H1 (cell line): ENCODE data around the gene RBMS1. TPM values are rescaled to one million over a fixed set of nuclear protein-coding genes. Genes with fewer than 3 reads are reported as not detected.

Experiments
- CTCF ChIA-PET: fragments of 300-600 bp; sonication (Branson Sonifier 250); formaldehyde crosslinking; loops from one replicate; lab custom pipeline; 2021; ENCODE audit not compliant: partially characterized antibody; lab: Charles Lee
- POLR2A ChIA-PET: fragments of 300-600 bp; sonication (Branson Sonifier 250); formaldehyde crosslinking; loops from one replicate; lab custom pipeline; 2021; ENCODE audit warnings: inconsistent platforms; ENCODE audit not compliant: partially characterized antibody; lab: Charles Lee
- DNase-seq, 2 experiments: peaks; one replicate each; pipeline versions ENCODE4 v3.0.0 to v3.0.0-alpha.2; 2010 to 2022; ENCODE audit warnings: low spot score in 2 of 2, low read depth in 1 of 2, mixed read lengths in 1 of 2
- FAIRE-seq: peaks from 2 replicates; lab custom pipeline; 2011; peaks lifted over from hg19 to GRCh38; lab: Jason Lieb, UNC
- H2AFZ ChIP-seq: 2 replicates; pipeline ENCODE4 v1.8.1; 2012; ENCODE audit warnings: low read length, inconsistent platforms
- H2AK5ac ChIP-seq: 2 replicates; pipeline ENCODE4 v1.6.1; 2013; ENCODE audit warnings: low read depth, low read length
- H2BK120ac ChIP-seq: replicated peaks from 2 replicates; pipeline ENCODE3; 2013; ENCODE audit warnings: low read depth, low read length, inconsistent platforms
- H2BK12ac ChIP-seq: 2 replicates; pipeline ENCODE4 v1.6.1; 2013; ENCODE audit warnings: low read depth, low read length
- H2BK15ac ChIP-seq: 2 replicates; pipeline ENCODE4 v1.6.1; 2013; ENCODE audit warnings: low read length
- H2BK20ac ChIP-seq: 2 replicates; pipeline ENCODE4 v1.6.1; 2013; ENCODE audit warnings: low read length
- H2BK5ac ChIP-seq: 2 replicates; pipeline ENCODE4 v1.6.1; 2013; ENCODE audit warnings: low read depth, low read length
- H3K14ac ChIP-seq: 2 replicates; pipeline ENCODE4 v1.6.1; 2013; ENCODE audit warnings: inconsistent platforms; ENCODE audit not compliant: insufficient read length
- H3K18ac ChIP-seq: 2 replicates; pipeline ENCODE4 v1.6.1; 2013; ENCODE audit warnings: low read length; ENCODE audit errors: extremely low read depth
- H3K23ac ChIP-seq: 2 replicates; pipeline ENCODE4 v1.6.1; 2013; ENCODE audit warnings: inconsistent platforms; ENCODE audit not compliant: insufficient read length
- H3K23me2 ChIP-seq: 2 replicates; pipeline ENCODE4 v1.6.1; 2013; ENCODE audit warnings: low read depth, low read length
- H3K27ac ChIP-seq: 2 replicates; pipeline ENCODE4 v1.6.1; 2011; ENCODE audit warnings: low read depth, low read length, inconsistent platforms
- H3K27me3 ChIP-seq, 4 experiments: replicated peaks in 1 of 4; 1 replicate in 1 of 4; 2 replicates in 3 of 4; pipeline versions ENCODE4 v1.6.1 to v1.8.1; 2011 to 2013; ENCODE audit warnings: low read length in 3 of 4, mild to moderate bottlenecking in 3 of 4, inconsistent platforms in 2 of 4, mixed read lengths in 2 of 4, moderate library complexity in 1 of 4; ENCODE audit not compliant: control insufficient read depth in 3 of 4, insufficient read depth in 3 of 4; ENCODE audit errors: extremely low read depth in 1 of 4
- H3K36me3 ChIP-seq, 4 experiments: 2 replicates each; pipeline versions ENCODE4 v1.6.1 to v1.8.1; 2011 to 2013; ENCODE audit warnings: mild to moderate bottlenecking in 4 of 4, low read length in 3 of 4, moderate library complexity in 2 of 4, control low read depth in 1 of 4, inconsistent platforms in 1 of 4; ENCODE audit not compliant: insufficient read depth in 4 of 4, control insufficient read depth in 2 of 4
- H3K4ac ChIP-seq: replicated peaks from 2 replicates; pipeline ENCODE3; 2013; ENCODE audit warnings: low read length, low read depth, mixed read lengths, inconsistent platforms; ENCODE audit not compliant: insufficient read length
- H3K4me1 ChIP-seq, 4 experiments: replicated peaks in 1 of 4; 1 replicate in 1 of 4; 2 replicates in 3 of 4; pipeline versions ENCODE4 v1.6.1 to v1.8.1; 2011 to 2013; ENCODE audit warnings: low read length in 3 of 4, inconsistent platforms in 2 of 4, mixed read lengths in 1 of 4; ENCODE audit not compliant: insufficient read depth in 4 of 4, control insufficient read depth in 3 of 4
- H3K4me2 ChIP-seq, 2 experiments: 2 replicates each; pipeline versions ENCODE4 v1.6.1 to v1.8.1; 2011 to 2013; ENCODE audit warnings: low read depth in 2 of 2, low read length in 2 of 2, control low read depth in 1 of 2, inconsistent platforms in 1 of 2, mild to moderate bottlenecking in 1 of 2; ENCODE audit not compliant: insufficient read depth in 1 of 2
- H3K4me3 ChIP-seq, 4 experiments: fragments of 200-600, 300-600 bp in 1 of 4; sonication (generic), shearing (Covaris generic), sonication (Bioruptor Twin) in 1 of 4; 2 replicates each; pipeline versions ENCODE4 v1.5.1 to v1.8.1; 2011 to 2016; ENCODE audit warnings: low read length in 4 of 4, low read depth in 3 of 4, control low read depth in 2 of 4, inconsistent platforms in 2 of 4, mild to moderate bottlenecking in 2 of 4, mixed read lengths in 1 of 4, moderate library complexity in 1 of 4; ENCODE audit not compliant: insufficient read depth in 2 of 4; ENCODE audit errors: extremely low read depth in 1 of 4
- H3K56ac ChIP-seq: replicated peaks from 2 replicates; pipeline ENCODE3; 2013; ENCODE audit warnings: low read depth, mild to moderate bottlenecking, mixed read lengths, low read length, inconsistent platforms; ENCODE audit not compliant: insufficient read length
- H3K79me1 ChIP-seq: 2 replicates; pipeline ENCODE4 v1.6.1; 2013; ENCODE audit warnings: low read depth, low read length, control low read depth
- H3K79me2 ChIP-seq, 2 experiments: 2 replicates each; pipeline versions ENCODE4 v1.6.1 to v1.8.1; 2012 to 2013; ENCODE audit warnings: low read length in 2 of 2, mild to moderate bottlenecking in 2 of 2, inconsistent platforms in 1 of 2; ENCODE audit not compliant: insufficient read depth in 2 of 2, control insufficient read depth in 1 of 2
- H3K9ac ChIP-seq, 4 experiments: replicated peaks in 1 of 4; 1 replicate in 1 of 4; 2 replicates in 3 of 4; pipeline versions ENCODE4 v1.6.1 to v1.8.1; 2011 to 2013; ENCODE audit warnings: low read depth in 3 of 4, low read length in 3 of 4, control low read depth in 2 of 4, mild to moderate bottlenecking in 2 of 4, moderate library complexity in 2 of 4, inconsistent platforms in 1 of 4; ENCODE audit errors: extremely low read depth in 1 of 4
- H3K9me3 ChIP-seq, 2 experiments: 2 replicates each; pipeline versions ENCODE4 v1.6.1 to v1.8.1; 2012 to 2013; ENCODE audit warnings: mild to moderate bottlenecking in 2 of 2, moderate library complexity in 2 of 2, control low read depth in 1 of 2, inconsistent platforms in 1 of 2, low read depth in 1 of 2, low read length in 1 of 2, mixed read lengths in 1 of 2; ENCODE audit not compliant: insufficient read depth in 2 of 2
- H4K20me1 ChIP-seq, 2 experiments: replicated peaks in 1 of 2; 2 replicates each; pipeline versions ENCODE3 to v1.8.1; 2011 to 2013; ENCODE audit warnings: inconsistent platforms in 2 of 2, low read length in 2 of 2, mild to moderate bottlenecking in 1 of 2; ENCODE audit not compliant: insufficient read depth in 2 of 2, control insufficient read depth in 1 of 2
- H4K5ac ChIP-seq: 2 replicates; pipeline ENCODE4 v1.6.1; 2013; ENCODE audit warnings: low read length, low read depth, mixed read lengths, inconsistent platforms; ENCODE audit not compliant: insufficient read length
- H4K8ac ChIP-seq: 2 replicates; pipeline ENCODE4 v1.8.0; 2013; ENCODE audit warnings: mild to moderate bottlenecking, moderate library complexity, low read length, inconsistent platforms; ENCODE audit not compliant: insufficient read depth; ENCODE audit errors: extremely low read depth
- H4K91ac ChIP-seq: replicated peaks from 2 replicates; pipeline ENCODE3; 2013; ENCODE audit warnings: low read length, mixed read lengths, inconsistent platforms; ENCODE audit not compliant: insufficient read length
- CEBPB ChIP-seq: IDR thresholded peaks from 2 replicates; pipeline ENCODE4 v1.6.1; 2012; ENCODE audit warnings: low read depth, low read length
- MAFK ChIP-seq: IDR thresholded peaks from 2 replicates; pipeline ENCODE4 v1.6.1; 2012; ENCODE audit warnings: low read depth, mild to moderate bottlenecking, improper control_type of control experiment, low read length
- SIX5 ChIP-seq: IDR thresholded peaks from 2 replicates; pipeline ENCODE4 v1.6.1; 2011; ENCODE audit warnings: mild to moderate bottlenecking, low read depth, low read length
- WGBS, 2 experiments: shearing (Covaris generic) in 1 of 2; methylation state at CpG; one replicate each; pipeline versions ENCODE4 v1.1.6 to v1.1.7; 2013 to 2015; ENCODE audit warnings: low lambda C conversion rate in 2 of 2, mixed read lengths in 2 of 2, inconsistent platforms in 1 of 2, low coverage in 1 of 2, missing lambda C conversion rate in 1 of 2; ENCODE audit not compliant: insufficient replicate concordance in 2 of 2, insufficient coverage in 1 of 2, insufficient read length in 1 of 2; ENCODE audit errors: extremely low coverage in 1 of 2, missing lambda C conversion rate in 1 of 2; 5-methylcytosine and 5-hydroxymethylcytosine counted together
- polyA plus RNA-seq, 7 experiments: library from polyadenylated mRNA; depleted of rRNA in 3 of 7; stranded (reverse) in 5 of 7; unstranded in 2 of 7; fragments of >200 nt in 5 of 7; fragments of 200-250 nt in 2 of 7; gene quantifications; 1 replicate in 5 of 7; 2 replicates in 1 of 7; 4 replicates in 1 of 7; pipeline versions ENCODE4 v1.2.1 to v1.2.3, GENCODE V29; 2011 to 2013; ENCODE audit warnings: missing spikeins in 2 of 7, mixed read lengths in 2 of 7
- total RNA-seq: library from RNA; stranded (reverse); fragmentation: NEBNext Ultra II Directional; extraction: Animal tissue kit (Norgen Biotek cat#: 25700); gene quantifications from 2 replicates; pipeline ENCODE4 v1.2.1, GENCODE V29; 2021

RBMS1 gene
- total and polyA plus RNA-seq, 2 of the 8 experiments (the other 6 are each of a cell fraction or from before 2014, with no cell fraction given), result 53.7 to 60.0 TPM

DNA sequence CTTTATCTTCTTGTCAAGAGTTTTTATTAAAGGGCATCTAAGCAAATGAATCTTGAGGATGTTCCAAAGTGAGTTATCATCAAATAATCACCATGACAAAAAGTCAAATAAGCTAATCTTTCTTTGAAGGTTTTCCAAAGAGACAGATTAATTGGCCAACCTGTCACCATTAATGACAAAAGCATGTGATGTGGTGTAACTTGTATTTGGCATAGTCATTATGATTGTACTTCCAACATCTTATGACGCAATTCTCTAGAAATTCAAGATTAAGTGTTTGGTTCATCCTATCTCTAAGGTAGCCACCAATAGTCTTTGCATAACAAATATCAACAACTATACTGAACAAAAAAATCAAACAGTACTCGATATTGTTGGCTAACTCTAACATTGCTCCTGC lies 28.6 kb downstream of the RBMS1 start:
- H3K27ac ChIP-seq, result no peak overlapping the region
- H3K36me3 ChIP-seq, result no peaks in the 10 kb centered on the region
- H2BK15ac ChIP-seq, result no peak overlapping the region
- no peak overlapping the region for H3K9ac ChIP-seq
- no peaks in the 10 kb centered on the region for H3K27me3 ChIP-seq
- no peaks in the 10 kb centered on the region for H3K9me3 ChIP-seq
- TF ChIP-seq SIX5 (no peak), CEBPB (peak; percentile 41; the same call in 1 of the 2 replicates), MAFK (no peak)
- TF ChIP-seq, all 59 proteins: peak for 1
- Histone ChIP-seq H4K5ac (no peak overlapping the region), H2BK20ac (no peak overlapping the region), H3K4ac (no peak overlapping the region), H2BK5ac (no peak overlapping the region), H2AK5ac (no peak overlapping the region), H2BK120ac (no peak overlapping the region), H3K4me3 (no peak overlapping the region), H3K4me2 (no peak overlapping the region), H3K23ac (no peak overlapping the region), H2BK12ac (no peak overlapping the region), H3K79me1 (no peaks in the 10 kb centered on the region; the same call in 1 of the 2 replicates), H4K8ac (no peak overlapping the region), H3K56ac (no peak overlapping the region), H3K23me2 (no peaks in the 10 kb centered on the region), H4K91ac (no peak overlapping the region), H2AFZ (no peak overlapping the region), H3K4me1 (peaks cover 0 to 6% (median 0%) of the 10 kb centered on the region in 4 experiments; a peak in 1 of 7 replicates), H3K79me2 (peaks cover 0 to 67% of the 10 kb centered on the region in 2 experiments; a peak in 3 of 4 replicates), H4K20me1 (no peaks in the 10 kb centered on the region), H3K18ac (no peak overlapping the region), H3K14ac (no peak overlapping the region)
- POLR2A ChIA-PET, result no interaction called here
- no peak for FAIRE-seq
- no peak for DNase-seq
- whole genome bisulfite sequencing, 2 experiments, result 87% methylated on average over 2 of the region's 2 CpGs; no CpG with 5 or more reads in 1 of the 2 experiments
- CTCF ChIA-PET, result interaction anchor here (1.6 kb wide), 1 partner anchor 529 kb away, joined by 4 read pairs; no protein-coding TSS in a partner anchor
